Chondrocyte (in vitro differentiated cells): ENCODE data around the gene DNAJB6. TPM values are rescaled to one million over a fixed set of nuclear protein-coding genes. Genes with fewer than 3 reads are reported as not detected.
A peak's percentile ranks its signal among the peaks of the same experiment; 100 is the strongest.

Source experiments
- DNase-seq: peaks from one replicate; pipeline ENCODE4 v3.0.0; 2021; ENCODE audit warnings: mixed read lengths, low spot score
- H3K27ac Mint-ChIP-seq: one replicate; pipeline ENCODE4 v1.8.0; 2021; ENCODE audit warnings: mild to moderate bottlenecking, moderate library complexity, mixed read lengths; ENCODE audit not compliant: unreplicated experiment
- H3K27me3 Mint-ChIP-seq: 2 replicates; pipeline ENCODE4 v1.8.0; 2021; ENCODE audit warnings: low read depth, mixed read lengths
- H3K36me3 Mint-ChIP-seq: 2 replicates; pipeline ENCODE4 v1.8.0; 2021; ENCODE audit warnings: low read depth, mixed read lengths
- H3K4me1 Mint-ChIP-seq: 2 replicates; pipeline ENCODE4 v1.8.0; 2021; ENCODE audit warnings: low read depth, mild to moderate bottlenecking, mixed read lengths
- H3K4me3 Mint-ChIP-seq: one replicate; pipeline ENCODE4 v1.8.0; 2021; ENCODE audit warnings: mild to moderate bottlenecking, moderate library complexity, mixed read lengths; ENCODE audit not compliant: unreplicated experiment
- H3K9me3 Mint-ChIP-seq: 2 replicates; pipeline ENCODE4 v1.8.0; 2021; ENCODE audit warnings: low read depth, mixed read lengths
- total RNA-seq: library from RNA; stranded (reverse); gene quantifications from 3 replicates; pipeline ENCODE4 v1.2.1, GENCODE V29; 2021
- TF ChIP-seq, protein P1 (sequence below): fragments of 200-600 bp; sonication (generic); IDR thresholded peaks from 2 replicates; pipeline ENCODE4 v1.5.0; 2021; ENCODE audit warnings: antibody characterized with exemption, mild to moderate bottlenecking, moderate library complexity

Gene DNAJB6
- total RNA-seq, 1 donor from 2014 or later, result 108 TPM

DNA sequence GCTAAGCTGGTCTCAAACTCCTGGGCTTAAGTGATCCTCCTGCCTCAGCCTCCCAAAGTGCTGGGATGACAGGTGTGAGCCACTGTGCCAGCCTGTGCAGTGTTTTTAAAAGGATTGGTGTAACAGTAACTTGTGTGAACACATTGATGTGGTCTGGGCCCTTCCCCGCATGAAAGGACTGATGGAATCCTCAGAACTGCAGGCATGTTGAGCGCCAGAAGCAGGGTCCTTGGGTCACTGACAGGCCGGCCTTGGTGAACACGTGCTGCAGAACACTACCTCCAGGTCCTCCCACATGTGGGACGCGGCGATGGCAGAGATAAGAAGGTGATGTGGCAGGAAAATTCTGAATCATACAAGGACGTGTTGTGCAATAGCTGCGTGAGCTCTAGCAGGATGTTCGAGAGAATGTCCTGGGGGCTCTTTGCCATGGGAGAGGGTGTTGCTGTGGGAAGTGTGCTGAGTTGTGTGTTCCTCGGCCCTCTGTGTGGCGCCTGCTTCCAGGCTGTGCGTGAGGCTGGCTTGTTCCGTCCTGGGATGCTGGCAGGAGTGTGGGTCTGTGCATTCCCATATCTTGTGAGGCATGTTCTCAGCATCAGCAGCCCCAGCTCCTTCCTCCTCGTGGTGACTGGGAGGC lies 68.2 kb downstream of the DNAJB6 start:
- DNase-seq, result no peak
- H3K27ac Mint-ChIP-seq, result peak overlapping the region; percentile 13
- TF ChIP-seq, protein P1, sequence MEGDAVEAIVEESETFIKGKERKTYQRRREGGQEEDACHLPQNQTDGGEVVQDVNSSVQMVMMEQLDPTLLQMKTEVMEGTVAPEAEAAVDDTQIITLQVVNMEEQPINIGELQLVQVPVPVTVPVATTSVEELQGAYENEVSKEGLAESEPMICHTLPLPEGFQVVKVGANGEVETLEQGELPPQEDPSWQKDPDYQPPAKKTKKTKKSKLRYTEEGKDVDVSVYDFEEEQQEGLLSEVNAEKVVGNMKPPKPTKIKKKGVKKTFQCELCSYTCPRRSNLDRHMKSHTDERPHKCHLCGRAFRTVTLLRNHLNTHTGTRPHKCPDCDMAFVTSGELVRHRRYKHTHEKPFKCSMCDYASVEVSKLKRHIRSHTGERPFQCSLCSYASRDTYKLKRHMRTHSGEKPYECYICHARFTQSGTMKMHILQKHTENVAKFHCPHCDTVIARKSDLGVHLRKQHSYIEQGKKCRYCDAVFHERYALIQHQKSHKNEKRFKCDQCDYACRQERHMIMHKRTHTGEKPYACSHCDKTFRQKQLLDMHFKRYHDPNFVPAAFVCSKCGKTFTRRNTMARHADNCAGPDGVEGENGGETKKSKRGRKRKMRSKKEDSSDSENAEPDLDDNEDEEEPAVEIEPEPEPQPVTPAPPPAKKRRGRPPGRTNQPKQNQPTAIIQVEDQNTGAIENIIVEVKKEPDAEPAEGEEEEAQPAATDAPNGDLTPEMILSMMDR, result no peak

DNA sequence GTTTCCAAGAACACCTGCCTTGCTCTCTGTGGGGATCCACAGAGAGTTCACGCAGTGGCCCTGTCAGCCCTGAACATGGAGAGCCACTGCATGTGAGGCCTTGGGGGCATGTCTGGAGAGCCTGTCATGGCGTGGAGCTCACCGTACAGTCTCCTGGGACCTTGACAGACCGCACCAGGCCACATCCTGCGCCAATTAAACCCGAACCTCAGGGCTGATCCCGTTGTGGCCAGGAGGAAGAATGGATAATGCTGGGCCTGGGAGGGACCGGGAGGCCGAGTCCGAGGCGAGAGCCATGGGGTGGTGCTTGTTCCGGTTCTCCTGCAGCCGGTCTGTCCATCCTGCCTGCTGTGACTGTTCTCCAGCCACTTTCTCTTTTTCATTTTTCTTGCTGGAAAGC lies 68.7 kb downstream of the DNAJB6 start:
- no peaks in the 10 kb centered on the region for H3K27me3 Mint-ChIP-seq
- no peak overlapping the region for H3K4me3 Mint-ChIP-seq
- H3K36me3 Mint-ChIP-seq, result peaks cover 11% of the 10 kb centered on the region
- no peaks in the 10 kb centered on the region for H3K9me3 Mint-ChIP-seq
- DNase-seq, result no peak
- H3K4me1 Mint-ChIP-seq, result peaks cover 8% of the 10 kb centered on the region
- TF ChIP-seq, protein P1, result no peak
- no peak overlapping the region for H3K27ac Mint-ChIP-seq

More for the DNA sequence above, 68.2 kb downstream of the DNAJB6 start:
- Mint-ChIP-seq H3K4me3 (no peak overlapping the region), H3K36me3 (peaks cover 11% of the 10 kb centered on the region), H3K27me3 (no peaks in the 10 kb centered on the region), H3K4me1 (peaks cover 8% of the 10 kb centered on the region), H3K9me3 (no peaks in the 10 kb centered on the region)

DNA sequence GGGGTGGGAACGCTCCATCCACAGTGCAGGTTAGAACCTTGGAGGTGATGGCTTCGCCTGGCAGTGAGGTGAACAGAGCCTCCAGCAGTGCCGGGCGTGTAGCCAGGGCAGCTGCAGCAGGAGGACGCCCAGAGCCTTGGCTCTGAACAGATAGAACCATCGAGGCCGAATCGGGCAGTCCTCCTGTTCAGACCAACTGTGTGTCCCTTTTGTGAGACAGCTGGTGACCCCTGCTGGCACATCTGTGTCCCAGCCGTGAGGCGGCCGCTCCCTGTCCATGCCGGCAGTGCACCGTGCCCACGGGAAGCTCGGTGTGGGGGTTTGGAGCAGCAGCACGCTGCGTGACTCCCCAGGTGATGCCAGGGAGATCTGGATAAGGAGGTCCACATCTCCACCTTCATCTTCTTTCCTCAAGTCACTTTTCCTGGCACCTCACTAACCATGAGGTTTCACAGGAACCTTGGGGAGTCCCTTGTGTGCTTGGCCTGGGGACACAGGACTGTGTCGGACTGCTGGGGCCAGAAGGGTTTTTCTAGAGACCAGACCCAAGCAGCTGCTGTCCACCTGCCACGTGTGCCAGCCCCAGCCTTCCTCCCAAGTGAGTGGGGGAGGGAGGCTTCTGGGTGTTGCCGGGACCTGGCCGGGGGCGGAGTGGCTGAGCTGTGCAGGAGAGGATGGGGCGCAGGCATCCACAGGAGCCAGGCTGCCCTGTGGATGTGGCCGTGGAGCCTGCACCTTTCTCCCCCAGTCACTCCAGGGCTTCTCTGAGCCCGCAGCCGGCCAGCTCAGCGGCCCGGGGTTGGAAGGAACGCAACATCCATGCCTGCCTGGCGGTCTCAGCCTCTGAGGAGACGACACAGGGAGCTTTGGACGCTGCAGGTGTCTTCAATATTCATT lies 69.4 kb downstream of the DNAJB6 start:
- Mint-ChIP-seq H3K9me3 (no peaks in the 10 kb centered on the region), H3K36me3 (peaks cover 11% of the 10 kb centered on the region), H3K4me1 (peaks cover 8% of the 10 kb centered on the region), H3K27me3 (no peaks in the 10 kb centered on the region), H3K27ac (no peak overlapping the region), H3K4me3 (no peak overlapping the region)
- no peak for DNase-seq
- TF ChIP-seq, protein P1, result peak; percentile 42

DNA sequence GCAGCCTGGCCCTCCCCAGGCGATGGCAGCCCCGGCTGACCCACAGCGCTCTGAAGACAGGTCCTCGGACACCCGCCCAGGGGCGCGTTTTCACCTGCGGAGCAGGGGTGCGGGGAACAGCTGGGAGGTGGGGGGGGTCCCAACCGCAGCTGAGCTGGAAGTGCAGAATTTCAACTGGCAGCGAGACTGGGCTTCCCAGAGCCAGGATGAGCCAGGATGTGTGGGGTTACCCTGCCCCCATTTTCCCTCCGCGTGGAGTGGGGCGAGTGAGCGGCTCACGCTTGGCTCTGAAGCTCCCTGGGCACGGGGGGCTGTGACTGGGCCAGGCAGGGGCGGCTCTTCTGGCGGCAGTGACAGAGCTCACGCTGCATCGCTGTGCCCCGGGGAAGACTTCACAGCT lies 70.2 kb downstream of the DNAJB6 start:
- H3K4me1 Mint-ChIP-seq, result peaks cover 8% of the 10 kb centered on the region
- TF ChIP-seq, protein P1, result no peak
- H3K27ac Mint-ChIP-seq, result no peak overlapping the region
- H3K27me3 Mint-ChIP-seq, result no peaks in the 10 kb centered on the region
- H3K4me3 Mint-ChIP-seq, result no peak overlapping the region
- H3K36me3 Mint-ChIP-seq, result peaks cover 10% of the 10 kb centered on the region
- no peaks in the 10 kb centered on the region for H3K9me3 Mint-ChIP-seq
- DNase-seq, result peak; percentile 79

DNA sequence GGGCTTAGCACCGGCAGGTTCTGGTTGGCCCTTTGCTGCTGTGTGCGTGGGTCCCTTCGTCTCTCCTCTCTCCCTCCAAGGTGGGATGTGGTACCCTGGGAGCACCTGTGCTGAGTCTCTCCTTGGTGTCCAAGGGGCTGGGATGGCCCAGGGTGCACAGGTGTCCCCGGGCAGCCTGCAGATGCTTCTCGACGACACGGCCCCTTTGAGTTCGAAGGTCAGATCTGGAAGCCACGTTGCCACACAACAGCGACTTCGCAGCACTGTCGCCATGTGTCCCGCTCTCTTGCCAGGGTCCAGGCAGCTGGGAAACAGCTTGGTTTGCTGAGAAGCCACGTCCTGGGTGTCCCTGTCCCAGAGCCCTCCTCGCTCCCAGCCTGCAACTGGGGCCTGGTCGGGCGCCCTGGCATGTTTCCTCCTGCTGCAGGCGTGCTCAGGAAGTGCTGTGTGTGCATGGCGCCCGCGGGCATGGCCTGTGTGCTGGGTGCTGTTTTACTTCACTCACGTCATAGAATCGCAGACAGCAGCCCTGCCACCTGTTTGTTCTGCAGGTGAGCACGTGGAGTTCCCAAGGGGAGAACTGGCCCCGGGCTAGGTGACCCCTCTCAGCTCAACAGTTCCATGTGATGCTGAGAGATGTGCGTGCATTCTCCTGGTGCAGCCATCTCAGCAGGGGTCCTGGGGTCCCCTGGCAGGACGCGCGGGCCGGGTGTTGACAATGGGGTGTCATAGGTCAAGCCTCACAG lies 70.9 kb downstream of the DNAJB6 start:
- Mint-ChIP-seq H3K4me1 (peaks cover 8% of the 10 kb centered on the region), H3K9me3 (no peaks in the 10 kb centered on the region), H3K36me3 (peaks cover 10% of the 10 kb centered on the region), H3K27ac (no peak overlapping the region), H3K4me3 (no peak overlapping the region), H3K27me3 (no peaks in the 10 kb centered on the region)
- TF ChIP-seq, protein P1, result no peak
- DNase-seq, result peak; percentile 84
